ENCODE data around the gene ZNF521. TPM values are rescaled to one million over a fixed set of nuclear protein-coding genes. Genes with fewer than 3 reads are reported as not detected.

Gene ZNF521
- polyA plus RNA-seq, 3 donors: 0.07 to 0.20 TPM; not detected in 1

DNA sequence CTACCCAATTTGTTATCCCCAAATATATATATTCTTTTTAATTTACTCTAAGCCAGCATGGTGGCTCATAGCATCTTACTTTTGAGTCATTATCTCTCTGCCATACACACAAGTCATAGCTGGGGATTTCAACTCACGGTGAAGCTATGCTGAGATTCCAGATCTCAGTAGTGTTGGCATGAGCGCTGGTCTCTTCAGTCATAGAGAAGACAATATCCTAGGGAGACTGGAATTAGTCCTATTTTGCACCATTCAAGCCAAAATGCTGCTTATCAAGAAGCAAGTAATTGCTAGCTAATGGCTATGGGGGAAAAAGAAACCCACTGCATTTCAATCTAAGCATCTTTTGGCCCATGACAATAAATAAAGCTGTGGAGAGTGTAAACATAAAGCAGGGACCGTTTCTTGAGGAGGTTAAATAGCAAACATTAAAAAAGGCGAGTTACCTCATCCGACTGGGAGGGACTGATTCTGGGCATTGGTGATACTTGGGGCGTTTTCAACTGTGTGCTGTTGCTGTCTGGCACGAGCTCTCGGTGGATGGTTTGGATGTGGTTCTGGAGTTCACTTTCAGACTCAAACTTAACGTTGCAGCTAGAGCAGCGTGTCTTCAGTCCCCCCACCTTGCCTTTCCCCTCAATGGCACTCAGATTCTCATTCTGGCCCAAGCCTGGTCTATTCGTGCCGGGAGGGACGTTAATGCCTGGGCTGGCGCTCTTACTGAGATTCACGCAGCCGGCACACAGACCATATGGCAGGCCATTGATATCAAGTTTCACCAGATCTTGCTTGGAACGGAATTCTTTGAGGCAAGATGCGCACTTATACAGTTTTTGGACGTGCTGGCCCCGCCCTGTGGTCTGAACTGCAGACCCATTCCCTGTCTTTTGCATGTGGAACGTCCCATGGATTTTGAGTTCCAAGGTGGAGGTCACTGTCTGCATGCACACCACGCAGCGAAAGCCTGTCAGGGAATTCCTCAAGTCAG lies 127.8 kb downstream of the ZNF521 start:
- TF ChIP-seq, protein P1, sequence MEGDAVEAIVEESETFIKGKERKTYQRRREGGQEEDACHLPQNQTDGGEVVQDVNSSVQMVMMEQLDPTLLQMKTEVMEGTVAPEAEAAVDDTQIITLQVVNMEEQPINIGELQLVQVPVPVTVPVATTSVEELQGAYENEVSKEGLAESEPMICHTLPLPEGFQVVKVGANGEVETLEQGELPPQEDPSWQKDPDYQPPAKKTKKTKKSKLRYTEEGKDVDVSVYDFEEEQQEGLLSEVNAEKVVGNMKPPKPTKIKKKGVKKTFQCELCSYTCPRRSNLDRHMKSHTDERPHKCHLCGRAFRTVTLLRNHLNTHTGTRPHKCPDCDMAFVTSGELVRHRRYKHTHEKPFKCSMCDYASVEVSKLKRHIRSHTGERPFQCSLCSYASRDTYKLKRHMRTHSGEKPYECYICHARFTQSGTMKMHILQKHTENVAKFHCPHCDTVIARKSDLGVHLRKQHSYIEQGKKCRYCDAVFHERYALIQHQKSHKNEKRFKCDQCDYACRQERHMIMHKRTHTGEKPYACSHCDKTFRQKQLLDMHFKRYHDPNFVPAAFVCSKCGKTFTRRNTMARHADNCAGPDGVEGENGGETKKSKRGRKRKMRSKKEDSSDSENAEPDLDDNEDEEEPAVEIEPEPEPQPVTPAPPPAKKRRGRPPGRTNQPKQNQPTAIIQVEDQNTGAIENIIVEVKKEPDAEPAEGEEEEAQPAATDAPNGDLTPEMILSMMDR (IDR thresholded peaks at IDR 0.05): no peak
- Mint-ChIP-seq H3K36me3 (no peaks in the 10 kb centered on the region), H3K9me3 (peaks cover 0 to 3% (median 0%) of the 10 kb centered on the region in 7 donors), H3K27me3 (ENCODE audit: low read depth in 3 of 3) (peaks cover 0 to 2% (median 0%) of the 10 kb centered on the region in 3 donors), H3K4me1 (peaks cover 18% of the 10 kb centered on the region), H3K4me3 (no peak overlapping the region), H3K27ac (peak overlapping the region in 1 of 7 donors; percentile 31)
- 94% methylated on average over 21 of the region's 23 CpGs for WGBS (ENCODE audit: insufficient coverage)
- H3K36me3 ChIP-seq (replicated peaks in 1 of 2; ENCODE audit: control insufficient read depth in 1 of 2, insufficient read depth in 2 of 2, low read length in 2 of 2): no peaks in the 10 kb centered on the region
- no peak overlapping the region for H3K4me3 ChIP-seq (replicated peaks in 1 of 3; ENCODE audit: low read depth in 2 of 3, low read length in 3 of 3)
- H3K79me2 ChIP-seq (ENCODE audit: insufficient read depth, low read length): no peaks in the 10 kb centered on the region
- no peaks in the 10 kb centered on the region for H3K9me3 ChIP-seq (replicated peaks in 1 of 2; ENCODE audit: control insufficient read depth in 1 of 2, insufficient read depth in 1 of 2, low read length in 2 of 2)
- no peak overlapping the region for H3K9ac ChIP-seq (ENCODE audit: insufficient read depth, low read length, poor library complexity, severe bottlenecking)
- H3K27me3 ChIP-seq (ENCODE audit: control insufficient read depth in 2 of 2, insufficient read depth in 2 of 2, low read length in 2 of 2): no peaks in the 10 kb centered on the region
- peaks cover 11 to 13% of the 10 kb centered on the region in 2 donors for H3K4me1 ChIP-seq (ENCODE audit: control insufficient read depth in 1 of 2, insufficient read depth in 2 of 2, low read length in 2 of 2)
- H2AFZ ChIP-seq (ENCODE audit: insufficient read depth, low read depth, low read length, poor library complexity, severe bottlenecking): no peak overlapping the region
- H4K20me1 ChIP-seq (ENCODE audit: insufficient read depth, low read length): no peaks in the 10 kb centered on the region
- H3K27ac ChIP-seq (ENCODE audit: low read depth in 1 of 2, low read length in 2 of 2): no peak overlapping the region
- intact Hi-C loops (cut with micrococcal nuclease): no loop called here
- H3K4me2 ChIP-seq (replicated peaks; ENCODE audit: extremely low read depth, low read length, poor library complexity, severe bottlenecking): no peak overlapping the region
- no peak for DNase-seq

DNA sequence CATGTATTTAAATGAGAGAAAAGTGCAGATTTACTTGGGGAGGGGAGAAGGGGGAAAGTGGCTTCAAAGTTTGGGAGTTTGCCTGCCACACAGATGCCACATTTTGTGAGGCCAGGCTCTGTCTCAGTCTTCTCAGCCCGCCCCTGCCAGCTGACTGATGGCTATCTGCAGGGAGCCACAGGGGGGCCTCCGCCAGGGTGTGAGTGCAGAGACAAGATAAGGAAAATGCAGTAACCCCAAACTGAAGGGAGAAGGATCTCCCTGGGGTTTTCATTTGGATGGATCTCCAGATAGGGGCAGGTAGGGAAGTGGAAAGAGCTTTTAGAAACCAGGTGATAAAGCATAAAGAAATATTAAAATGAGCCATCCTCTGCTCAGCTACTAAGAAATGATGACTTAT lies 128.8 kb downstream of the ZNF521 start:
- H3K79me2 ChIP-seq (ENCODE audit: insufficient read depth, low read length): no peaks in the 10 kb centered on the region
- WGBS (ENCODE audit: insufficient coverage): 44% methylated on average over 1 of the region's 2 CpGs
- H3K27me3 Mint-ChIP-seq (ENCODE audit: low read depth in 3 of 3): peaks cover 0 to 2% (median 0%) of the 10 kb centered on the region in 3 donors
- no peaks in the 10 kb centered on the region for H3K27me3 ChIP-seq (ENCODE audit: control insufficient read depth in 2 of 2, insufficient read depth in 2 of 2, low read length in 2 of 2)
- TF ChIP-seq, protein P1 (IDR thresholded peaks at IDR 0.05): no peak
- no peak overlapping the region for H3K27ac Mint-ChIP-seq
- intact Hi-C loops (cut with micrococcal nuclease): no loop called here
- no peak overlapping the region for H3K4me3 Mint-ChIP-seq
- peaks cover 0 to 3% (median 0%) of the 10 kb centered on the region in 7 donors for H3K9me3 Mint-ChIP-seq
- H3K4me1 ChIP-seq (ENCODE audit: control insufficient read depth in 1 of 2, insufficient read depth in 2 of 2, low read length in 2 of 2): peaks cover 11 to 13% of the 10 kb centered on the region in 2 donors
- no peaks in the 10 kb centered on the region for H3K9me3 ChIP-seq (replicated peaks in 1 of 2; ENCODE audit: control insufficient read depth in 1 of 2, insufficient read depth in 1 of 2, low read length in 2 of 2)
- no peaks in the 10 kb centered on the region for H4K20me1 ChIP-seq (ENCODE audit: insufficient read depth, low read length)
- no peak overlapping the region for H3K27ac ChIP-seq (ENCODE audit: low read depth in 1 of 2, low read length in 2 of 2)
- peak overlapping the region; percentile 8 for H2AFZ ChIP-seq (ENCODE audit: insufficient read depth, low read depth, low read length, poor library complexity, severe bottlenecking)
- no peak overlapping the region for H3K9ac ChIP-seq (ENCODE audit: insufficient read depth, low read length, poor library complexity, severe bottlenecking)
- H3K4me3 ChIP-seq (replicated peaks in 1 of 3; ENCODE audit: low read depth in 2 of 3, low read length in 3 of 3): no peak overlapping the region
- H3K4me2 ChIP-seq (replicated peaks; ENCODE audit: extremely low read depth, low read length, poor library complexity, severe bottlenecking): no peak overlapping the region
- no peaks in the 10 kb centered on the region for H3K36me3 ChIP-seq (replicated peaks in 1 of 2; ENCODE audit: control insufficient read depth in 1 of 2, insufficient read depth in 2 of 2, low read length in 2 of 2)
- H3K4me1 Mint-ChIP-seq: peaks cover 12% of the 10 kb centered on the region
- no peaks in the 10 kb centered on the region for H3K36me3 Mint-ChIP-seq
- DNase-seq: no peak

Measured in CD14-positive monocyte (primary cell).